GM12865 (cell line): ENCODE measurements around the gene TDRD7.

Experiments used
- DNase-seq: peaks from one replicate; pipeline ENCODE4 v3.0.0; 2010; ENCODE audit warnings: low read depth
- H3K4me3 ChIP-seq: 2 replicates; pipeline ENCODE4 v1.5.1; 2011; ENCODE audit warnings: mild to moderate bottlenecking, low read depth, low read length, control low read depth
- TF ChIP-seq, protein P1 (sequence below): IDR thresholded peaks from 2 replicates; pipeline ENCODE4 v1.5.1; 2011; ENCODE audit warnings: low read length, control low read depth, low read depth, inconsistent platforms; ENCODE audit not compliant: insufficient read depth; ENCODE audit errors: missing control alignments

The TDRD7 gene

DNA sequence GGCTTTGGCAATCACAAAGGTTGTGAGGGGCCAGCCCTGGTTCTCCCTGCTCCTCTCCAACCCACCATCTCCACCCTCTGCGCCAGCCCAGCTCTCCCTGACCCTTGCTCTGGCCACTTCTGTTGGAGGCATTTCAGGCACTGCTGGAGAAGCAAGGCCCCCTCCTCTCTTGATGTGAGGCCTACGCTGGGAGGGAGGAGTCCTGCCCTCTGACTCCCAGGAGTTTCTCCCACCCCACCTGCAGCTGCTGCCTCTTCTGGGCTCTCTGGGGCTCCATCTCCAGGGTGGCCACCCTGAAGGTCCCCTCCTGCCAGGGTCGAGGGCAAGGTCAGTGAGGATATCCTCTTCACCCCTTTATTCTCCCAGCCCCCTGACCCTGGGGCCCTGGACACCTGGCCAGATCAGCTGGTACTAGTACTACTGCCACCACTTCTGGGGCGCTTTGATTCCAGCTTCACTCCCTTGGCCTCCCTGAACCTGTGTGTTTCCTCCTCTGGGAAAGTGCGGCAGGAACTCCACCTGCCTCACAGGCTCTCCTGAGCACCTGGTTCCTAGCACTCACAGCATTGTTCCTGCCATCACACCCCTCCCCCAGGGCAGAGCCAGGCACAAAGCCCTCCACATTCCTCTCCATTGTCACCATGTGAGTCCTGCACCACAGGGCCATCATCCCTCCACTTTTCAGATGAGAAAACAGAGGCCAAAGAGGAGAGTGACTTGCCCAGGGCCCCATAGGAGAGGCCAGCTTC is 23.8 kb upstream of the TDRD7 start:
- TF ChIP-seq, protein P1, sequence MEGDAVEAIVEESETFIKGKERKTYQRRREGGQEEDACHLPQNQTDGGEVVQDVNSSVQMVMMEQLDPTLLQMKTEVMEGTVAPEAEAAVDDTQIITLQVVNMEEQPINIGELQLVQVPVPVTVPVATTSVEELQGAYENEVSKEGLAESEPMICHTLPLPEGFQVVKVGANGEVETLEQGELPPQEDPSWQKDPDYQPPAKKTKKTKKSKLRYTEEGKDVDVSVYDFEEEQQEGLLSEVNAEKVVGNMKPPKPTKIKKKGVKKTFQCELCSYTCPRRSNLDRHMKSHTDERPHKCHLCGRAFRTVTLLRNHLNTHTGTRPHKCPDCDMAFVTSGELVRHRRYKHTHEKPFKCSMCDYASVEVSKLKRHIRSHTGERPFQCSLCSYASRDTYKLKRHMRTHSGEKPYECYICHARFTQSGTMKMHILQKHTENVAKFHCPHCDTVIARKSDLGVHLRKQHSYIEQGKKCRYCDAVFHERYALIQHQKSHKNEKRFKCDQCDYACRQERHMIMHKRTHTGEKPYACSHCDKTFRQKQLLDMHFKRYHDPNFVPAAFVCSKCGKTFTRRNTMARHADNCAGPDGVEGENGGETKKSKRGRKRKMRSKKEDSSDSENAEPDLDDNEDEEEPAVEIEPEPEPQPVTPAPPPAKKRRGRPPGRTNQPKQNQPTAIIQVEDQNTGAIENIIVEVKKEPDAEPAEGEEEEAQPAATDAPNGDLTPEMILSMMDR: no peak
- no peak for DNase-seq
- no peak overlapping the region for H3K4me3 ChIP-seq

DNA sequence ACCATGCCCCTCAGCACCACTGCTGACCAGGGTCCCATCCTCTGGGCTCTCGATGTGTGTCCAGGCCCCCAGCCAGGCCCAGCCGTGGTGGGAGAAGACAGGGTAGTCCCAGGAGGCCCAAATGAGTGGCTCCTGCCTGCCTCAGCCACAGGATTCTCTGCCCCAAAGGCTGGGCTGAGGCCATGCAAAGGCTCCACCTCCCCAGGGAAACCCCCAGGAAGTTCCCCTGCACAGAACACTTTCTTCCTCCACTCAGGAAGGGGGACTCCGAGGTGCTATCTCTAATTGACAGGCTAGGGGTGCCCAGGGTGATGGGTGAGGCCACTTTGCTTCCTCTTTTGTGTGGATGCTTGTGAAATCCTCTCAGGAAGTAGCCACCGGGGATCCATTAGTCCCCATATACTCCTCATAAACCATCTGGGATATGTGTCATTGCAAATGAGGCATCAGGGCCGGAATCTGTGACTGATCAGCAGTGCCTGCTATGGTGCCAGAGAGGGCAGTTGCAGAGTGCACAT is 23.1 kb upstream of the TDRD7 start:
- DNase-seq: peak; percentile 84

DNA sequence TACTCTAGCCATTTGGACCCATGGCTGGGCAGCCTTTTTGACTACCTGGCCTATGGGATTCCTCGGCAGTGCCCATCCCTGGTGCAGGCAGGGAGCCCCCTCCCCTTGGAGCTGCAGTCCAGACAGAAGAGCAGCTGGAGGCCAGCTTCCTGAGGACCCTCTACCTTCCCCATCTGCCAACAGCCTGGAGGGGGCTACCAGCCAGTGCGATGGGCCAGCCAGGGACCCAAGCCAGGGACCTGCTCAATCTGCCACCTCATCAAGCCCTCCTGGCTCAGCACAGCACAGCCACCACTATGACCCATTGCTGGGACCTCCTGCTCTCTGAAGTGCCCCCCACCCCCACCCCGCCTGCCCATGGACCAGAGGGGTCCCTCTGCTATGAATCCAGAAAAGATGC is 22.6 kb upstream of the TDRD7 start:
- TF ChIP-seq, protein P1: no peak
- DNase-seq: no peak

More for the DNA sequence above, 23.1 kb upstream of the TDRD7 start:
- no peak overlapping the region for H3K4me3 ChIP-seq
- TF ChIP-seq, protein P1: no peak

DNA sequence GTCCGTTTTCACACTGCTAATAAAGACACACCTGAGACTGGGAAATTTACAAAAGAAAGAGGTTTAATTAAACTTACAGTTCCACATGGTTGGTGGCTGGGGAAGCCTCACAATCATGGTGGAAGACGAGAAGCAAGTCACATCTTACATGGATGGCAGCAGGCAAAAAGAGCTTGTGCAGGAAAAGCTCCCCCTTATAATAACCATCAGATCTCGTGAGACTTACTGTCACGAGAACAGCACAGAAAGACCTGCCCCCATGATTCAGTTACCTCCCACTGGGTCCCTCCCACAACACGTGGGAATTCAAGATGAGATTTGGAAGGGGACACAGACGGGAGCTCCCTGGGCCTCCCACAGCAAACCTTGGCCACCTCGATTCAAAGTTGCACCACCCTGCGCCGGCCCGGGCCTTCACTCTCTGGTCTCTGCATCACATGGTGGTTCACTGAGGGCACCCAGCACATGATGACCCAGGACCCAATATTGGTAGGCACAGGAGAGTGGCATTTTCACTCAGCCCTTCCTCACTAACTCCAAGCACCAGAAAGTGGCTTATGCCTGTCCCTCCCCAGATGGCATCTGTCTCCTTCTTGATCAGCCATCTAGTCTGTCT is 21.0 kb upstream of the TDRD7 start:
- DNase-seq: no peak
- no peak overlapping the region for H3K4me3 ChIP-seq
- TF ChIP-seq, protein P1: no peak

More for the DNA sequence above, 22.6 kb upstream of the TDRD7 start:
- no peak overlapping the region for H3K4me3 ChIP-seq

DNA sequence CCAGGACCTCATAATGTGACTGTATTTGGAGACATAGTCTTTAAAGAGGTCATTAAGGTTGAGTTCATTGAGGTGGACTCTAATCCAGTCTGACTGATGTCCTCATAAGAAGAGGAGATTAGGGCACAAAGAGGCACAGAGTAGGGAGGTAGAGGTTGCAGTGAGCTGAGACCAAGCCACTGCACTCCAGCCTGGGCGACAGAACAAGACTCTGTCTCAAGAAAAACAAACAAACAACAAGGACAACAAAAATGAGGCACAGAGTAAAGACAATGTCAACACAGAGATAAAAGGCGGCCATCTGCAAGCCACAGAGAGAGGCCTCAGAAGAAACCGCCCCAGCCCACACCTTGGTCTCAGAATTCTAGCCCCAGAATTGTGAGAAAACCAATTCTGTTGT is 17.0 kb upstream of the TDRD7 start:
- TF ChIP-seq, protein P1: no peak
- H3K4me3 ChIP-seq: no peak overlapping the region
- no peak for DNase-seq

DNA sequence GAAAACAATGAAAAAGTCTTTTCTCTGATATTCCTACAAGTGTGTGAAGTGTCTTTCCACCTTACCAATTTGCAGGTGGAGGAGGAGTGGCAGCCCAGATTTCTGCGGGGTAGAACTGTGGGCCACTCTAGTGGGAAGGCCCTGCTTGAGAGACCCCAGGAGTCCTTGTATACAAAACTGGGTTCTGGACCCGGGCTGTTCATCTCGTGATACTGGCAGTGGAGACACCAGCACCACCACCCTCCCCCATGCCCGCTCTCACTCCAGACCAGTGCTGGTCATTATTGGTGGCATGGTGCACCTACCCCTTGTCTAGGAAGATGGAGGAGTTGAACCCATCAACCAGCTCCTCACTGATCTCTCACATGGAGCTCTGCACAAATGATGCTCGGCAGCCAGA is 16.2 kb upstream of the TDRD7 start:
- no peak for DNase-seq
- TF ChIP-seq, protein P1: no peak
- H3K4me3 ChIP-seq: no peak overlapping the region
